GM19035 (cell line): ENCODE measurements around the gene TBPL2.
A peak's percentile ranks its signal among the peaks of the same experiment; 100 is the strongest.
"Not testable (repeated sequence)": the region's sequence is repeated elsewhere in the genome, so short reads cannot be mapped to it uniquely, and the experiment has no call there.

Experiments
- ATAC-seq: cut with Tn5 transposase; IDR thresholded peaks from one replicate; pipeline ENCODE4 v1.9.1; 2021; ENCODE audit not compliant: unreplicated experiment

Gene TBPL2

GRCh38 chr14:55411426-55412389 is 28.7 kb downstream of the TBPL2 start, which contains the start of gene ATG14:
TSS of gene ATG14 (minus strand) at chr14:55411830. CDS start at chr14:55411822, 8 bp downstream.
- ATAC-seq: peak; percentile 99

- ATAC-seq: no peak
These were observed 29.5 kb downstream of the TBPL2 start for GRCh38 chr14:55410876-55411275.

- ATAC-seq: no peak
These were observed 36.1 kb downstream of the TBPL2 start for GRCh38 chr14:55404173-55404854.

GRCh38 chr14:55401751-55402150 is 38.7 kb downstream of the TBPL2 start:
- no peak for ATAC-seq

GRCh38 chr14:55399852-55400251 is 40.6 kb downstream of the TBPL2 start:
- no peak for ATAC-seq

- no peak for ATAC-seq
These were observed 41.2 kb downstream of the TBPL2 start for GRCh38 chr14:55399183-55399582.

GRCh38 chr14:55398679-55399078 is 41.7 kb downstream of the TBPL2 start:
- ATAC-seq: no peak

- no peak for ATAC-seq
These were observed 51.1 kb downstream of the TBPL2 start for GRCh38 chr14:55389330-55389729.

- no peak for ATAC-seq
These were observed 52.3 kb downstream of the TBPL2 start for GRCh38 chr14:55388160-55388559.

- ATAC-seq: no peak
These were observed 53.3 kb downstream of the TBPL2 start for GRCh38 chr14:55387121-55387520.

GRCh38 chr14:55386037-55386808 is 54.2 kb downstream of the TBPL2 start:
- no peak for ATAC-seq

GRCh38 chr14:55384536-55384935 is 55.9 kb downstream of the TBPL2 start:
- no peak for ATAC-seq

- no peak for ATAC-seq
These were observed 56.8 kb downstream of the TBPL2 start for GRCh38 chr14:55383541-55384140.

GRCh38 chr14:55383056-55383466 is 57.4 kb downstream of the TBPL2 start:
- ATAC-seq: not testable (repeated sequence)

- ATAC-seq: no peak
These were observed 57.9 kb downstream of the TBPL2 start for GRCh38 chr14:55382483-55382882.

- no peak for ATAC-seq
These were observed 58.9 kb downstream of the TBPL2 start for GRCh38 chr14:55381561-55381960.

- no peak for ATAC-seq
These were observed 59.4 kb downstream of the TBPL2 start for GRCh38 chr14:55381040-55381439.

GRCh38 chr14:55377236-55377635 is 63.2 kb downstream of the TBPL2 start:
- ATAC-seq: no peak

- ATAC-seq: no peak
These were observed 65.6 kb downstream of the TBPL2 start for GRCh38 chr14:55374771-55375170.

- no peak for ATAC-seq
These were observed 66.4 kb downstream of the TBPL2 start for GRCh38 chr14:55373784-55374705.
